GM21619 (cell line): ENCODE data around the gene DCAF11.

Source experiments
- ATAC-seq: cut with Tn5 transposase; IDR thresholded peaks from one replicate; pipeline ENCODE4 v1.9.1; 2021; ENCODE audit not compliant: unreplicated experiment

DCAF11 gene

GRCh38 chr14:24114532-24115421 is at the start of gene DCAF11, which contains the start of gene NRL:
TSS of gene DCAF11 (plus strand) at chr14:24114777. CDS start at chr14:24115595, 818 bp downstream.
TSS of gene NRL (minus strand) at chr14:24114949. CDS start at chr14:24082848, 32,101 bp downstream.
- ATAC-seq = peak; percentile 85

GRCh38 chr14:24064856-24065255 is 49.7 kb upstream of the DCAF11 start:
- ATAC-seq = no peak

GRCh38 chr14:24065408-24065807 is 49.2 kb upstream of the DCAF11 start:
- no peak for ATAC-seq

GRCh38 chr14:24066496-24067132 is 48.0 kb upstream of the DCAF11 start:
- ATAC-seq = no peak

- no peak for ATAC-seq
Measured at GRCh38 chr14:24067133-24068082, 47.2 kb upstream of the DCAF11 start.

- ATAC-seq = no peak
Measured at GRCh38 chr14:24068711-24069410, 45.7 kb upstream of the DCAF11 start.

- ATAC-seq = no peak
Measured at GRCh38 chr14:24069411-24069735, 45.2 kb upstream of the DCAF11 start.

GRCh38 chr14:24070285-24071143 is 44.1 kb upstream of the DCAF11 start:
- ATAC-seq = no peak

- no peak for ATAC-seq
Measured at GRCh38 chr14:24071144-24071697, 43.4 kb upstream of the DCAF11 start, which contains the start of gene CPNE6. TSS of gene CPNE6 (plus strand) at chr14:24071562. CDS start at chr14:24072937, 1,375 bp downstream.

- no peak for ATAC-seq
Measured at GRCh38 chr14:24071836-24072430, 42.6 kb upstream of the DCAF11 start.

- ATAC-seq = no peak
Measured at GRCh38 chr14:24072436-24072835, 42.1 kb upstream of the DCAF11 start.

GRCh38 chr14:24072881-24073877 is 41.4 kb upstream of the DCAF11 start:
- no peak for ATAC-seq

GRCh38 chr14:24074625-24075484 is 39.7 kb upstream of the DCAF11 start:
- ATAC-seq = no peak

GRCh38 chr14:24075485-24076301 is 38.9 kb upstream of the DCAF11 start:
- peak; percentile 58 for ATAC-seq

GRCh38 chr14:24076302-24076601 is 38.3 kb upstream of the DCAF11 start:
- no peak for ATAC-seq

GRCh38 chr14:24077086-24077485 is 37.5 kb upstream of the DCAF11 start:
- no peak for ATAC-seq
